Measurements from ENCODE around the gene GAB2.
A peak's percentile ranks its signal among the peaks of the same experiment; 100 is the strongest.

GAB2 gene

GRCh38 chr11:78427615-78428265, 10.1 kb upstream of the GAB2 start:
- DNase-seq = no peak

- no peak for DNase-seq
Observed at GRCh38 chr11:78426845-78427244, 9.2 kb upstream of the GAB2 start.

- no peak for DNase-seq
Observed at GRCh38 chr11:78425399-78426070, 7.9 kb upstream of the GAB2 start.

- DNase-seq = no peak
Observed at GRCh38 chr11:78424334-78425270, 7.0 kb upstream of the GAB2 start.

GRCh38 chr11:78423241-78423640, 5.6 kb upstream of the GAB2 start:
- no peak for DNase-seq

GRCh38 chr11:78420796-78421209, 3.2 kb upstream of the GAB2 start:
- DNase-seq = peak in 15 of 56 donors; percentile 2 to 31 (median 21)

- peak in 54 of 56 donors; percentile 13 to 88 (median 54) for DNase-seq
Observed at GRCh38 chr11:78420255-78420764, 2.7 kb upstream of the GAB2 start.

GRCh38 chr11:78419327-78419726, 1.7 kb upstream of the GAB2 start:
- no peak for DNase-seq

- DNase-seq = peak in 3 of 56 donors; percentile 11 to 59 (median 51)
Observed at GRCh38 chr11:78418584-78419211, 1.1 kb upstream of the GAB2 start.

- peak in 52 of 56 donors; percentile 11 to 87 (median 66) for DNase-seq
Observed at GRCh38 chr11:78417888-78418583, 416 bp upstream of the GAB2 start.

GRCh38 chr11:78416285-78417174, 1.1 kb downstream of the GAB2 start:
- peak; percentile 19 to 89 (median 74) for DNase-seq

GRCh38 chr11:78415338-78415737, 2.3 kb downstream of the GAB2 start:
- DNase-seq = no peak

- no peak for DNase-seq
Observed at GRCh38 chr11:78414321-78415051, 3.1 kb downstream of the GAB2 start.

- DNase-seq = no peak
Observed at GRCh38 chr11:78408619-78409018, 9.0 kb downstream of the GAB2 start.

GRCh38 chr11:78406568-78407196, 10.9 kb downstream of the GAB2 start:
- DNase-seq = no peak

- no peak for DNase-seq
Observed at GRCh38 chr11:78405805-78406204, 11.8 kb downstream of the GAB2 start.

- DNase-seq = no peak
Observed at GRCh38 chr11:78403781-78404180, 13.8 kb downstream of the GAB2 start.

- no peak for DNase-seq
Observed at GRCh38 chr11:78402847-78403246, 14.8 kb downstream of the GAB2 start.
